GM21786 (cell line): ENCODE measurements around the gene TIMELESS.
A peak's percentile ranks its signal among the peaks of the same experiment; 100 is the strongest.
"Not testable (repeated sequence)": the region's sequence is repeated elsewhere in the genome, so short reads cannot be mapped to it uniquely, and the experiment has no call there.

ENCODE experiments used
- ATAC-seq: cut with Tn5 transposase; IDR thresholded peaks from one replicate; pipeline ENCODE4 v1.9.1; 2021; ENCODE audit not compliant: unreplicated experiment

Gene TIMELESS

GRCh38 chr12:56468216-56469006 lies 19.2 kb upstream of the TIMELESS start, which contains the start of gene SPRYD4:
TSS of gene SPRYD4 (plus strand) at chr12:56468578. CDS start at chr12:56468592, 14 bp downstream.
- ATAC-seq, result peak; percentile 83

- ATAC-seq, result no peak
Measured at GRCh38 chr12:56462565-56462964, 13.3 kb upstream of the TIMELESS start.

GRCh38 chr12:56461235-56462159 lies 12.3 kb upstream of the TIMELESS start:
- no peak for ATAC-seq

- no peak for ATAC-seq
Measured at GRCh38 chr12:56457817-56458216, 8.6 kb upstream of the TIMELESS start.

- ATAC-seq, result no peak
Measured at GRCh38 chr12:56454557-56454956, 5.3 kb upstream of the TIMELESS start, which contains the start of gene MIP. TSS of gene MIP (minus strand) at chr12:56454657. CDS start at chr12:56454613, 44 bp downstream.

- no peak for ATAC-seq
Measured at GRCh38 chr12:56451147-56451546, 1.9 kb upstream of the TIMELESS start.

GRCh38 chr12:56450241-56450640 lies 1.0 kb upstream of the TIMELESS start:
- no peak for ATAC-seq

- ATAC-seq, result no peak
Measured at GRCh38 chr12:56449622-56449984, 377 bp upstream of the TIMELESS start.

GRCh38 chr12:56443208-56443607 lies 6.0 kb downstream of the TIMELESS start:
- ATAC-seq, result not testable (repeated sequence)

- no peak for ATAC-seq
Measured at GRCh38 chr12:56437430-56438176, 11.6 kb downstream of the TIMELESS start.

GRCh38 chr12:56434828-56435227 lies 14.4 kb downstream of the TIMELESS start:
- no peak for ATAC-seq

- ATAC-seq, result no peak
Measured at GRCh38 chr12:56431850-56432249, 17.4 kb downstream of the TIMELESS start.

- no peak for ATAC-seq
Measured at GRCh38 chr12:56431288-56431687, 17.9 kb downstream of the TIMELESS start.

GRCh38 chr12:56425940-56426438 lies 23.2 kb downstream of the TIMELESS start:
- no peak for ATAC-seq

GRCh38 chr12:56425193-56425592 lies 24.0 kb downstream of the TIMELESS start:
- ATAC-seq, result no peak

GRCh38 chr12:56420411-56420810 lies 28.8 kb downstream of the TIMELESS start:
- no peak for ATAC-seq

GRCh38 chr12:56417739-56418138 lies 31.5 kb downstream of the TIMELESS start:
- no peak for ATAC-seq

- ATAC-seq, result no peak
Measured at GRCh38 chr12:56414401-56414800, 34.8 kb downstream of the TIMELESS start.

GRCh38 chr12:56413392-56413791 lies 35.8 kb downstream of the TIMELESS start:
- ATAC-seq, result no peak

- no peak for ATAC-seq
Measured at GRCh38 chr12:56411781-56412639, 37.2 kb downstream of the TIMELESS start.
